Caco-2 (cell line): ENCODE results near the gene MROH7. TPM values are rescaled to one million over a fixed set of nuclear protein-coding genes. Genes with fewer than 3 reads are reported as not detected.

ENCODE experiments used
- BruUV-seq: library from RNA; stranded (reverse); fragments of 400-500 nt; replicated peaks from 2 replicates; lab custom pipeline; 2021; lab: Mats Ljungman, UMichigan
- CTCF ChIA-PET: fragments of 300-600 bp; sonication (Branson Sonifier 250); formaldehyde crosslinking; loops from one replicate; lab custom pipeline; 2022; ENCODE audit warnings: antibody characterized with exemption; lab: Charles Lee
- POLR2A ChIA-PET: fragments of 300-600 bp; sonication (Branson Sonifier 250); formaldehyde crosslinking; loops from one replicate; lab custom pipeline; 2022; ENCODE audit warnings: antibody characterized with exemption; lab: Charles Lee
- DNase-seq, 2 experiments: peaks; one replicate each; pipeline versions ENCODE4 v3.0.0 to v3.0.0-alpha.2; 2020 to 2022
- H3K27me3 ChIP-seq: replicated peaks from 2 replicates; pipeline ENCODE4 v1.6.0; 2011; ENCODE audit warnings: low read length; ENCODE audit not compliant: control insufficient read depth, insufficient read depth
- H3K36me3 ChIP-seq: 2 replicates; pipeline ENCODE4 v1.5.1; 2011; ENCODE audit warnings: low read length; ENCODE audit not compliant: control insufficient read depth, insufficient read depth
- H3K4me1 ChIP-seq: fragments of 250-450 bp; sonication (Bioruptor Pico); 2 replicates; pipeline ENCODE4 v1.5.1; 2020; ENCODE audit warnings: mild to moderate bottlenecking
- H3K4me3 ChIP-seq: 2 replicates; pipeline ENCODE4 v1.5.1; 2011; ENCODE audit warnings: low read depth, mild to moderate bottlenecking, control low read depth, low read length
- H3K9me3 ChIP-seq: fragments of 250-450 bp; sonication (Bioruptor Pico); 2 replicates; pipeline ENCODE4 v1.5.1; 2020; ENCODE audit warnings: mild to moderate bottlenecking, moderate library complexity
- H3K27ac Mint-ChIP-seq: one replicate; pipeline ENCODE4 v1.8.0; 2022; ENCODE audit warnings: mixed read lengths; ENCODE audit not compliant: unreplicated experiment
- H3K27me3 Mint-ChIP-seq: one replicate; pipeline ENCODE4 v1.8.0; 2022; ENCODE audit warnings: mixed read lengths; ENCODE audit not compliant: insufficient read depth, unreplicated experiment
- H3K36me3 Mint-ChIP-seq: one replicate; pipeline ENCODE4 v1.8.0; 2022; ENCODE audit warnings: mild to moderate bottlenecking, mixed read lengths; ENCODE audit not compliant: insufficient read depth, unreplicated experiment
- H3K4me1 Mint-ChIP-seq: one replicate; pipeline ENCODE4 v1.8.0; 2022; ENCODE audit warnings: low read depth, mixed read lengths; ENCODE audit not compliant: unreplicated experiment
- H3K4me3 Mint-ChIP-seq: one replicate; pipeline ENCODE4 v1.8.0; 2022; ENCODE audit warnings: mild to moderate bottlenecking, moderate library complexity, mixed read lengths; ENCODE audit not compliant: unreplicated experiment
- H3K9me3 Mint-ChIP-seq: one replicate; pipeline ENCODE4 v1.8.0; 2022; ENCODE audit warnings: mixed read lengths; ENCODE audit not compliant: unreplicated experiment
- intact Hi-C: fragments of 100-400 bp; cut with micrococcal nuclease; formaldehyde crosslinking; loops from one replicate; pipeline ENCODE4 v1.10.0; 2022; ENCODE audit not compliant: unreplicated experiment
- total RNA-seq: library from RNA; stranded (reverse); gene quantifications from 2 replicates; pipeline ENCODE4 v1.2.3, GENCODE V29; 2022
- TF ChIP-seq, protein P1 (sequence below), 2 experiments: fragments of 200-600 bp in 1 of 2; IDR thresholded peaks; 1 replicate in 1 of 2; 2 replicates in 1 of 2; pipeline versions ENCODE4 v1.5.1 to v1.8.0; 2011 to 2022; ENCODE audit warnings: antibody characterized with exemption in 1 of 2, control low read depth in 1 of 2, inconsistent platforms in 1 of 2, low read depth in 1 of 2, low read length in 1 of 2, mild to moderate bottlenecking in 1 of 2, moderate library complexity in 1 of 2; ENCODE audit not compliant: insufficient read depth in 1 of 2, severe bottlenecking in 1 of 2, unreplicated experiment in 1 of 2

MROH7 gene
- total RNA-seq, 1 experiment from 2014 or later, result not detected

GRCh38 chr1:54711536-54711935 is 70.0 kb downstream of the MROH7 start:
- Mint-ChIP-seq H3K4me1 (peaks cover 8% of the 10 kb centered on the region), H3K9me3 (no peaks in the 10 kb centered on the region), H3K36me3 (peaks cover 5% of the 10 kb centered on the region), H3K27ac (no peak overlapping the region), H3K27me3 (peaks cover 2% of the 10 kb centered on the region), H3K4me3 (no peak overlapping the region)
- Histone ChIP-seq H3K36me3 (no peaks in the 10 kb centered on the region), H3K27me3 (no peaks in the 10 kb centered on the region), H3K4me3 (no peak overlapping the region), H3K9me3 (no peaks in the 10 kb centered on the region), H3K4me1 (no peaks in the 10 kb centered on the region)
- ChIA-PET CTCF (no interaction called here), POLR2A (no interaction called here)
- DNase-seq, result no peak
- intact Hi-C loops, result no loop called here
- TF ChIP-seq, protein P1, sequence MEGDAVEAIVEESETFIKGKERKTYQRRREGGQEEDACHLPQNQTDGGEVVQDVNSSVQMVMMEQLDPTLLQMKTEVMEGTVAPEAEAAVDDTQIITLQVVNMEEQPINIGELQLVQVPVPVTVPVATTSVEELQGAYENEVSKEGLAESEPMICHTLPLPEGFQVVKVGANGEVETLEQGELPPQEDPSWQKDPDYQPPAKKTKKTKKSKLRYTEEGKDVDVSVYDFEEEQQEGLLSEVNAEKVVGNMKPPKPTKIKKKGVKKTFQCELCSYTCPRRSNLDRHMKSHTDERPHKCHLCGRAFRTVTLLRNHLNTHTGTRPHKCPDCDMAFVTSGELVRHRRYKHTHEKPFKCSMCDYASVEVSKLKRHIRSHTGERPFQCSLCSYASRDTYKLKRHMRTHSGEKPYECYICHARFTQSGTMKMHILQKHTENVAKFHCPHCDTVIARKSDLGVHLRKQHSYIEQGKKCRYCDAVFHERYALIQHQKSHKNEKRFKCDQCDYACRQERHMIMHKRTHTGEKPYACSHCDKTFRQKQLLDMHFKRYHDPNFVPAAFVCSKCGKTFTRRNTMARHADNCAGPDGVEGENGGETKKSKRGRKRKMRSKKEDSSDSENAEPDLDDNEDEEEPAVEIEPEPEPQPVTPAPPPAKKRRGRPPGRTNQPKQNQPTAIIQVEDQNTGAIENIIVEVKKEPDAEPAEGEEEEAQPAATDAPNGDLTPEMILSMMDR (IDR thresholded peaks at IDR 0.05; ENCODE audit: insufficient read depth in 1 of 2, low read depth in 1 of 2, low read length in 1 of 2, severe bottlenecking in 1 of 2, unreplicated experiment in 1 of 2), result no peak
- no TSS peak for BruUV-seq

DNA sequence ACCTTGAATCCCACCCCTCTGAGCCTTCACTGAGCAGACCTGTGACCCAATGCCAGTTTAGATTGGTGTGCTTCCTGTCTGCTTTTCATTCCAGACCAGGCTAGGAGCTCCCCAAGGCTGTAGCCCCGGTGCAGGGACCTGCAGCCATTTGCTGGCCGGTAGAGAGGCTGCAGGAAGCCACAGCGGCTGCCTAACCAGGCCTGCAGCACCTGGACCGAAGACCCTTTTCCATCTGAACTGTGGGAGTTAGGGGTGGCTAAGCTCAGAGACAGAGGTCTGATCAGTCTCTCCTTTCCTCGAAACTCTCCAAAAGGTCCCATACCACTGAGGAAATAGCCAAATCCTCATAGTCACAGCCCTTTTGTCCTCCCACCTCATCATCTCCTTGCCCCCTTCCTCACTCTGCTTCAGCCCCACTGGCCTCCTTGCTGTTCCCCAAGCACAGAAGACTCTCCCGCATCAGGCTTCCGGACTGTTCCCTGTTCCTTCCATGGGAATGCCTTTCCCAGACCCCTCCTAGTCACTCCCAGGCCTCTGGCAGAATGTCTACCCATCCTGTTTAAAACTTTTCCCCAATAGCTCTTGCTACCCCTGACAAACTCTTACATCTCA is 73.4 kb downstream of the MROH7 start:
- ChIA-PET POLR2A (interaction anchor here (0.5 kb wide), 1 partner anchor 86 kb away, joined by 3 read pairs; no protein-coding TSS in a partner anchor), CTCF (interaction anchor here (0.7 kb wide), 1 partner anchor 86 kb away, joined by 3 read pairs; the partner anchor contains the start of gene TTC22)
- Histone ChIP-seq H3K27me3 (no peaks in the 10 kb centered on the region), H3K4me1 (no peaks in the 10 kb centered on the region), H3K36me3 (no peaks in the 10 kb centered on the region), H3K9me3 (no peaks in the 10 kb centered on the region), H3K4me3 (peak overlapping the region; percentile 75; the same call in 1 of the 2 replicates)
- Mint-ChIP-seq H3K27me3 (no peaks in the 10 kb centered on the region), H3K4me3 (peak overlapping the region; percentile 74), H3K36me3 (peaks cover 15% of the 10 kb centered on the region), H3K4me1 (peaks cover 8% of the 10 kb centered on the region), H3K27ac (peak overlapping the region; percentile 54), H3K9me3 (no peaks in the 10 kb centered on the region)
- TF ChIP-seq, protein P1 (IDR thresholded peaks at IDR 0.05; ENCODE audit: insufficient read depth in 1 of 2, low read depth in 1 of 2, low read length in 1 of 2, severe bottlenecking in 1 of 2, unreplicated experiment in 1 of 2), result no peak
- DNase-seq, result no peak
- BruUV-seq, result no TSS peak
- intact Hi-C loops, result loop anchor here (5.0 kb wide), 1 partner anchor 47 kb away; the partner anchor contains the start of gene PARS2

DNA sequence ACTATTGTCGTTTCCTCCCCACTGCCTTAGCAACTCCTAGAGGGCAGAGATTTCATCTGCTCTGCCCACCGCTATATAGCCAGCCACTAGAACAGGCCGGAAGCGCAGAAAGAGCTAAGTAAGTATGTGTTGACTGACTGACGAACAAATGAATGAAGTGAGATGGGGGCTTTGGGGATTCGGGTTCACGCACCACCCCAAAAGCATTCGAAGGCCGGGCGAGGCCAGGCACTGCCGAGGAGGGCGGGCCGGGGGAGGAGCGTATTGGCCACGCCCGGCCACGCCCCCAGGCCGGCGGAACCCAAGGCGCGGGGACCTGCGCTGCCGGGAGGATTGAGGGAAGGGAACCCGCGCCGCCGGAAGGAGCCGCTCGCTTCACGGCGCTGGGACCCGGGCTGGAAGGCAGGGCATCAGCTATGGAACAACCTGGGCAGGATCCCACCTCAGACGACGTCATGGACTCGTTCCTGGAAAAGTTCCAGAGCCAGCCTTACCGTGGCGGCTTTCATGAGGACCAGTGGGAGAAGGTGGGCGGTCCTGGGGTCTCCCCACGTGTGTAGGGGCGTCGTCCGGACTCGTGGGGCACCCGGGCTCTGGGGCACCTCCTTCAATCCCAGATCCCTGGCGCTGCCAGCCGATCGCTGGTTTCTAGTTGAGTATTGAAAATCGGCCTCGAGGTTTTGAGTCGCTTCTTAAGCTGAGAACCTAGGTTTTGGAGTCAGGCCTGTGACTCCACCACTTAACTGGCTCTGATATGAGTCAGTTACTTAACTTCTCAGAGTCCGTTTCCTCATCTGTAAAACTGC is 74.1 kb downstream of the MROH7 start, which contains the start of gene TTC4:
TSS of gene TTC4 (plus strand) at position 369 of the 806 bp plus-strand sequence. CDS start at position 417, 48 bp downstream.
- no peaks in the 10 kb centered on the region for H3K4me1 ChIP-seq
- ChIA-PET POLR2A (interaction anchor here (0.5 kb wide), 1 partner anchor 85 kb away, joined by 3 read pairs; no protein-coding TSS in a partner anchor), CTCF (interaction anchor here (0.6 to 0.7 kb wide), 2 partner anchors 85 to 133 kb away, joined by 3 to 4 read pairs; partner anchors contain the start of gene TTC22)
- intact Hi-C loops, result loop anchor here (5.0 kb wide), 1 partner anchor 47 kb away; the partner anchor contains the start of gene PARS2
- no peaks in the 10 kb centered on the region for H3K9me3 Mint-ChIP-seq
- H3K27me3 Mint-ChIP-seq, result no peaks in the 10 kb centered on the region
- peak within 1 kb of the TSS; percentile 74 for H3K4me3 Mint-ChIP-seq
- H3K36me3 ChIP-seq, result no peaks in the 10 kb centered on the region
- peak within 1 kb of the TSS; percentile 75 for H3K4me3 ChIP-seq
- peak; percentile 64 to 84 for DNase-seq
- peaks cover 15% of the 10 kb centered on the region for H3K36me3 Mint-ChIP-seq
- no peaks in the 10 kb centered on the region for H3K9me3 ChIP-seq
- no peaks in the 10 kb centered on the region for H3K27me3 ChIP-seq
- TF ChIP-seq, protein P1 (IDR thresholded peaks at IDR 0.05; ENCODE audit: insufficient read depth in 1 of 2, low read depth in 1 of 2, low read length in 1 of 2, severe bottlenecking in 1 of 2, unreplicated experiment in 1 of 2), result no peak
- peaks cover 8% of the 10 kb centered on the region for H3K4me1 Mint-ChIP-seq
- H3K27ac Mint-ChIP-seq, result peak within 1 kb of the TSS; percentile 54
- BruUV-seq, result TSS peak; percentile 67
